Measurements from ENCODE around the gene LSAMP. TPM values are rescaled to one million over a fixed set of nuclear protein-coding genes. Genes with fewer than 3 reads are reported as not detected.

Gene LSAMP
- total RNA-seq, 3 donors from 2014 or later: 0.78 to 39.8 (median 1.9) TPM

GRCh38 chr3:116474032-116474780, 28.9 kb upstream of the LSAMP start:
- Histone ChIP-seq H3K36me3 (ENCODE audit: low read depth) (no peaks in the 10 kb centered on the region), H3K9me3 (peaks cover 3% of the 10 kb centered on the region), H3K4me1 (ENCODE audit: low read depth) (no peaks in the 10 kb centered on the region), H3K4me3 (no peak overlapping the region)
- DNase-seq (no peak), ATAC-seq (no peak)
- no peak for TF ChIP-seq CTCF (IDR thresholded peaks at IDR 0.05)
- intact Hi-C loops (cut with DNase I, micrococcal nuclease): no loop called here

- Histone ChIP-seq H3K9me3 (no peaks in the 10 kb centered on the region), H3K4me1 (ENCODE audit: low read depth) (no peaks in the 10 kb centered on the region), H3K36me3 (ENCODE audit: low read depth) (no peaks in the 10 kb centered on the region), H3K4me3 (no peak overlapping the region)
- intact Hi-C loops (cut with DNase I, micrococcal nuclease): no loop called here
- no peak for DNase-seq
- no peak for ATAC-seq
- no peak for TF ChIP-seq CTCF (IDR thresholded peaks at IDR 0.05)
Observed at GRCh38 chr3:116473602-116474001, 28.3 kb upstream of the LSAMP start.

GRCh38 chr3:116470605-116471197, 25.4 kb upstream of the LSAMP start:
- no peak for DNase-seq

GRCh38 chr3:116469546-116469945, 24.3 kb upstream of the LSAMP start:
- H3K9me3 ChIP-seq: no peaks in the 10 kb centered on the region
- intact Hi-C loops (cut with DNase I, micrococcal nuclease): no loop called here
- DNase-seq (no peak), ATAC-seq (no peak)
- H3K4me3 ChIP-seq: no peak overlapping the region
- TF ChIP-seq CTCF (IDR thresholded peaks at IDR 0.05): no peak
- no peaks in the 10 kb centered on the region for H3K4me1 ChIP-seq (ENCODE audit: low read depth)
- no peaks in the 10 kb centered on the region for H3K36me3 ChIP-seq (ENCODE audit: low read depth)

More at GRCh38 chr3:116470605-116471197, 25.4 kb upstream of the LSAMP start:
- ATAC-seq: no peak
- TF ChIP-seq CTCF (IDR thresholded peaks at IDR 0.05): no peak
- no peaks in the 10 kb centered on the region for H3K9me3 ChIP-seq
- H3K4me3 ChIP-seq: no peak overlapping the region
- no peaks in the 10 kb centered on the region for H3K4me1 ChIP-seq (ENCODE audit: low read depth)
- H3K36me3 ChIP-seq (ENCODE audit: low read depth): no peaks in the 10 kb centered on the region
- intact Hi-C loops (cut with DNase I, micrococcal nuclease): no loop called here

- intact Hi-C loops (cut with DNase I, micrococcal nuclease): no loop called here
Observed at GRCh38 chr3:116464276-116464798, 19.1 kb upstream of the LSAMP start.

More at GRCh38 chr3:116464276-116464798, 19.1 kb upstream of the LSAMP start:
- no peak for TF ChIP-seq CTCF (IDR thresholded peaks at IDR 0.05)
- no peaks in the 10 kb centered on the region for H3K36me3 ChIP-seq (ENCODE audit: low read depth)
- no peaks in the 10 kb centered on the region for H3K9me3 ChIP-seq
- no peak for DNase-seq
- H3K4me1 ChIP-seq (ENCODE audit: low read depth): no peaks in the 10 kb centered on the region
- ATAC-seq: no peak
- no peak overlapping the region for H3K4me3 ChIP-seq
